ENCODE measurements around the gene BMP2. TPM values are rescaled to one million over a fixed set of nuclear protein-coding genes. Genes with fewer than 3 reads are reported as not detected.

Gene BMP2
- total RNA-seq, 1 donor from 2014 or later: 10.5 TPM

GRCh38 chr20:6740096-6740495 lies 27.4 kb upstream of the BMP2 start:
- H3K27me3 Mint-ChIP-seq (ENCODE audit: low read depth): no peaks in the 10 kb centered on the region
- peaks cover 26% of the 10 kb centered on the region for H3K4me1 Mint-ChIP-seq
- peaks cover 11% of the 10 kb centered on the region for H3K9me3 Mint-ChIP-seq
- no peak for DNase-seq (ENCODE audit: low spot score in 2 of 2, unreplicated experiment in 2 of 2)
- H3K27ac Mint-ChIP-seq: no peak overlapping the region
- no peak for TF ChIP-seq CTCF (IDR thresholded peaks at IDR 0.05; ENCODE audit: unreplicated experiment)
- no peak overlapping the region for H3K4me3 Mint-ChIP-seq
- no peaks in the 10 kb centered on the region for H3K36me3 Mint-ChIP-seq

GRCh38 chr20:6744180-6744579 lies 23.3 kb upstream of the BMP2 start:
- Mint-ChIP-seq H3K9me3 (peaks cover 10% of the 10 kb centered on the region), H3K27me3 (ENCODE audit: low read depth) (no peaks in the 10 kb centered on the region)

GRCh38 chr20:6744805-6745204 lies 22.7 kb upstream of the BMP2 start:
- Mint-ChIP-seq H3K27ac (no peak overlapping the region), H3K27me3 (ENCODE audit: low read depth) (no peaks in the 10 kb centered on the region), H3K4me3 (no peak overlapping the region), H3K36me3 (no peaks in the 10 kb centered on the region), H3K4me1 (peaks cover 2% of the 10 kb centered on the region), H3K9me3 (peaks cover 10% of the 10 kb centered on the region)
- no peak for DNase-seq (ENCODE audit: low spot score in 2 of 2, unreplicated experiment in 2 of 2)
- no peak for TF ChIP-seq CTCF (IDR thresholded peaks at IDR 0.05; ENCODE audit: unreplicated experiment)

More at GRCh38 chr20:6744180-6744579, 23.3 kb upstream of the BMP2 start:
- no peak overlapping the region for H3K27ac Mint-ChIP-seq
- peaks cover 5% of the 10 kb centered on the region for H3K4me1 Mint-ChIP-seq
- H3K36me3 Mint-ChIP-seq: no peaks in the 10 kb centered on the region
- DNase-seq (ENCODE audit: low spot score in 2 of 2, unreplicated experiment in 2 of 2): no peak
- no peak overlapping the region for H3K4me3 Mint-ChIP-seq
- no peak for TF ChIP-seq CTCF (IDR thresholded peaks at IDR 0.05; ENCODE audit: unreplicated experiment)

- Mint-ChIP-seq H3K4me3 (no peak overlapping the region), H3K9me3 (peaks cover 10% of the 10 kb centered on the region), H3K4me1 (no peaks in the 10 kb centered on the region), H3K36me3 (no peaks in the 10 kb centered on the region), H3K27me3 (ENCODE audit: low read depth) (no peaks in the 10 kb centered on the region), H3K27ac (no peak overlapping the region)
- DNase-seq (ENCODE audit: low spot score in 2 of 2, unreplicated experiment in 2 of 2): no peak
- TF ChIP-seq CTCF (IDR thresholded peaks at IDR 0.05; ENCODE audit: unreplicated experiment): no peak
Measured at GRCh38 chr20:6746901-6747609, 20.4 kb upstream of the BMP2 start.

- TF ChIP-seq CTCF (IDR thresholded peaks at IDR 0.05; ENCODE audit: unreplicated experiment): no peak
- Mint-ChIP-seq H3K9me3 (peaks cover 16% of the 10 kb centered on the region), H3K4me3 (no peak overlapping the region), H3K36me3 (no peaks in the 10 kb centered on the region), H3K27me3 (ENCODE audit: low read depth) (no peaks in the 10 kb centered on the region), H3K27ac (no peak overlapping the region), H3K4me1 (no peaks in the 10 kb centered on the region)
- no peak for DNase-seq (ENCODE audit: low spot score in 2 of 2, unreplicated experiment in 2 of 2)
Measured at GRCh38 chr20:6750438-6750837, 17.0 kb upstream of the BMP2 start.

Measured in mesothelial cell of epicardium (in vitro differentiated cells).